Measurements from ENCODE around the gene HOXC4. TPM values are rescaled to one million over a fixed set of nuclear protein-coding genes. Genes with fewer than 3 reads are reported as not detected.

HOXC4 gene
- total RNA-seq, 1 donor from 2014 or later: not detected

GRCh38 chr12:54049108-54049507 is 4.5 kb upstream of the HOXC4 start:
- Mint-ChIP-seq H3K27me3 (ENCODE audit: low read depth, unreplicated experiment) (peaks cover 92% of the 10 kb centered on the region), H3K9me3 (ENCODE audit: unreplicated experiment) (peaks cover 9% of the 10 kb centered on the region), H3K4me3 (ENCODE audit: unreplicated experiment) (no peak overlapping the region), H3K4me1 (ENCODE audit: low read depth, unreplicated experiment) (no peaks in the 10 kb centered on the region), H3K36me3 (ENCODE audit: low read depth, unreplicated experiment) (peaks cover 2% of the 10 kb centered on the region), H3K27ac (ENCODE audit: unreplicated experiment) (no peak overlapping the region)
- peaks cover 94% of the 10 kb centered on the region for H3K27me3 ChIP-seq (ENCODE audit: insufficient read depth, low read length)
- H3K4me2 ChIP-seq (ENCODE audit: low read length): no peak overlapping the region
- H3K9me3 ChIP-seq (ENCODE audit: insufficient read depth, low read depth, low read length): no peaks in the 10 kb centered on the region
- no peak for TF ChIP-seq EZH2 (IDR thresholded peaks at IDR 0.05; ENCODE audit: insufficient read depth, low read length)
- TF ChIP-seq, protein P1, sequence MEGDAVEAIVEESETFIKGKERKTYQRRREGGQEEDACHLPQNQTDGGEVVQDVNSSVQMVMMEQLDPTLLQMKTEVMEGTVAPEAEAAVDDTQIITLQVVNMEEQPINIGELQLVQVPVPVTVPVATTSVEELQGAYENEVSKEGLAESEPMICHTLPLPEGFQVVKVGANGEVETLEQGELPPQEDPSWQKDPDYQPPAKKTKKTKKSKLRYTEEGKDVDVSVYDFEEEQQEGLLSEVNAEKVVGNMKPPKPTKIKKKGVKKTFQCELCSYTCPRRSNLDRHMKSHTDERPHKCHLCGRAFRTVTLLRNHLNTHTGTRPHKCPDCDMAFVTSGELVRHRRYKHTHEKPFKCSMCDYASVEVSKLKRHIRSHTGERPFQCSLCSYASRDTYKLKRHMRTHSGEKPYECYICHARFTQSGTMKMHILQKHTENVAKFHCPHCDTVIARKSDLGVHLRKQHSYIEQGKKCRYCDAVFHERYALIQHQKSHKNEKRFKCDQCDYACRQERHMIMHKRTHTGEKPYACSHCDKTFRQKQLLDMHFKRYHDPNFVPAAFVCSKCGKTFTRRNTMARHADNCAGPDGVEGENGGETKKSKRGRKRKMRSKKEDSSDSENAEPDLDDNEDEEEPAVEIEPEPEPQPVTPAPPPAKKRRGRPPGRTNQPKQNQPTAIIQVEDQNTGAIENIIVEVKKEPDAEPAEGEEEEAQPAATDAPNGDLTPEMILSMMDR (IDR thresholded peaks at IDR 0.05; ENCODE audit: insufficient read depth, low read depth, low read length): no peak
- H3K4me1 ChIP-seq (ENCODE audit: insufficient read depth, low read length): no peaks in the 10 kb centered on the region
- DNase-seq (ENCODE audit: low read depth) (no peak), FAIRE-seq (no peak)
- H2AFZ ChIP-seq (ENCODE audit: low read depth, low read length): no peak overlapping the region
- no peak overlapping the region for H3K4me3 ChIP-seq (ENCODE audit: insufficient read depth, low read depth, low read length)
- no peaks in the 10 kb centered on the region for H4K20me1 ChIP-seq (ENCODE audit: insufficient read depth, low read length)
- H3K79me2 ChIP-seq (ENCODE audit: insufficient read depth, low read length): no peaks in the 10 kb centered on the region
- H3K27ac ChIP-seq (ENCODE audit: low read depth, low read length): no peak overlapping the region
- no peak overlapping the region for H3K9ac ChIP-seq (ENCODE audit: low read length)
- H3K36me3 ChIP-seq (ENCODE audit: insufficient read depth, low read length): no peaks in the 10 kb centered on the region

DNA sequence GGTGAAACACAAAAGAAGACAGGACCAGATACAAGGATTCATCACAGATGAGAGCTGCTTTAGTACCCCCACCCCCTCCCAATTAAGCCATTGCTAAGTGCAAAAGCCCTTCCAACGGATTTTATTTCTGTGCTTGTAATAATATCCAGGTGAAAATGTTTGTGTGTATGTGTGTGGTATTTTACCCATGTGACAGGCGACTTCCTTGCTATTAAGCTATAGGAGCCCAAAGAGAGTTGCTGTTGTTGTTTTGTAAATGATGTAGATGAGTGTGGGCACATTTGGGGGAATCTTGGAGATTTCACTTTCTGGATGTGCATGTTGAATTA is 3.2 kb upstream of the HOXC4 start:
- FAIRE-seq (no peak), DNase-seq (ENCODE audit: low read depth) (no peak)
- Mint-ChIP-seq H3K27me3 (ENCODE audit: low read depth, unreplicated experiment) (peaks cover 89% of the 10 kb centered on the region), H3K9me3 (ENCODE audit: unreplicated experiment) (peaks cover 11% of the 10 kb centered on the region), H3K36me3 (ENCODE audit: low read depth, unreplicated experiment) (peaks cover 2% of the 10 kb centered on the region), H3K4me1 (ENCODE audit: low read depth, unreplicated experiment) (no peaks in the 10 kb centered on the region), H3K4me3 (ENCODE audit: unreplicated experiment) (no peak overlapping the region), H3K27ac (ENCODE audit: unreplicated experiment) (no peak overlapping the region)
- no peaks in the 10 kb centered on the region for H3K36me3 ChIP-seq (ENCODE audit: insufficient read depth, low read length)
- no peak for TF ChIP-seq EZH2 (IDR thresholded peaks at IDR 0.05; ENCODE audit: insufficient read depth, low read length)
- TF ChIP-seq, protein P1 (IDR thresholded peaks at IDR 0.05; ENCODE audit: insufficient read depth, low read depth, low read length): no peak
- H3K9ac ChIP-seq (ENCODE audit: low read length): no peak overlapping the region
- no peaks in the 10 kb centered on the region for H4K20me1 ChIP-seq (ENCODE audit: insufficient read depth, low read length)
- H3K4me3 ChIP-seq (ENCODE audit: insufficient read depth, low read depth, low read length): no peak overlapping the region
- no peak overlapping the region for H2AFZ ChIP-seq (ENCODE audit: low read depth, low read length)
- no peaks in the 10 kb centered on the region for H3K4me1 ChIP-seq (ENCODE audit: insufficient read depth, low read length)
- no peaks in the 10 kb centered on the region for H3K79me2 ChIP-seq (ENCODE audit: insufficient read depth, low read length)
- H3K27me3 ChIP-seq (ENCODE audit: insufficient read depth, low read length): peaks cover 90% of the 10 kb centered on the region
- no peaks in the 10 kb centered on the region for H3K9me3 ChIP-seq (ENCODE audit: insufficient read depth, low read depth, low read length)
- H3K4me2 ChIP-seq (ENCODE audit: low read length): no peak overlapping the region
- no peak overlapping the region for H3K27ac ChIP-seq (ENCODE audit: low read depth, low read length)

- Histone ChIP-seq H2AFZ (ENCODE audit: low read depth, low read length) (no peak overlapping the region), H3K4me2 (ENCODE audit: low read length) (no peak overlapping the region), H3K36me3 (ENCODE audit: insufficient read depth, low read length) (no peaks in the 10 kb centered on the region), H3K4me1 (ENCODE audit: insufficient read depth, low read length) (no peaks in the 10 kb centered on the region), H3K4me3 (ENCODE audit: insufficient read depth, low read depth, low read length) (no peak overlapping the region), H3K27me3 (ENCODE audit: insufficient read depth, low read length) (peaks cover 90% of the 10 kb centered on the region), H3K9me3 (ENCODE audit: insufficient read depth, low read depth, low read length) (no peaks in the 10 kb centered on the region), H4K20me1 (ENCODE audit: insufficient read depth, low read length) (no peaks in the 10 kb centered on the region), H3K79me2 (ENCODE audit: insufficient read depth, low read length) (no peaks in the 10 kb centered on the region), H3K9ac (ENCODE audit: low read length) (no peak overlapping the region), H3K27ac (ENCODE audit: low read depth, low read length) (no peak overlapping the region)
- TF ChIP-seq, protein P1 (IDR thresholded peaks at IDR 0.05; ENCODE audit: insufficient read depth, low read depth, low read length): no peak
- TF ChIP-seq EZH2 (IDR thresholded peaks at IDR 0.05; ENCODE audit: insufficient read depth, low read length): peak; percentile 0
- no peak for FAIRE-seq
- DNase-seq (ENCODE audit: low read depth): no peak
- no peaks in the 10 kb centered on the region for H3K4me1 Mint-ChIP-seq (ENCODE audit: low read depth, unreplicated experiment)
- H3K9me3 Mint-ChIP-seq (ENCODE audit: unreplicated experiment): peaks cover 11% of the 10 kb centered on the region
- peak overlapping the region; percentile 62 for H3K27ac Mint-ChIP-seq (ENCODE audit: unreplicated experiment)
- peaks cover 89% of the 10 kb centered on the region for H3K27me3 Mint-ChIP-seq (ENCODE audit: low read depth, unreplicated experiment)
- no peak overlapping the region for H3K4me3 Mint-ChIP-seq (ENCODE audit: unreplicated experiment)
- peaks cover 2% of the 10 kb centered on the region for H3K36me3 Mint-ChIP-seq (ENCODE audit: low read depth, unreplicated experiment)
Observed at GRCh38 chr12:54051026-54051842, 2.4 kb upstream of the HOXC4 start.
